ENCODE data around the gene HOXA9.

The HOXA9 gene

GRCh38 chr7:27134392-27134791 is 30.9 kb downstream of the HOXA9 start:
- DNase-seq (ENCODE audit: low spot score), result peak; percentile 69

GRCh38 chr7:27133409-27134231 is 31.7 kb downstream of the HOXA9 start:
- no peak for DNase-seq (ENCODE audit: low spot score)
- TF ChIP-seq CTCF (IDR thresholded peaks at IDR 0.05; ENCODE audit: extremely low read depth, insufficient read depth, missing control alignments), result no peak
- in situ Hi-C loops (cut with MboI; ENCODE audit: low pct_unique_long_range_greater_than_20kb, low sequenced_read_pairs, unreplicated experiment), result no loop called here

More at GRCh38 chr7:27134392-27134791, 30.9 kb downstream of the HOXA9 start:
- in situ Hi-C loops (cut with MboI; ENCODE audit: low pct_unique_long_range_greater_than_20kb, low sequenced_read_pairs, unreplicated experiment), result no loop called here
- TF ChIP-seq CTCF (IDR thresholded peaks at IDR 0.05; ENCODE audit: extremely low read depth, insufficient read depth, missing control alignments), result no peak

GRCh38 chr7:27132978-27133377 is 32.4 kb downstream of the HOXA9 start:
- in situ Hi-C loops (cut with MboI; ENCODE audit: low pct_unique_long_range_greater_than_20kb, low sequenced_read_pairs, unreplicated experiment), result no loop called here
- no peak for DNase-seq (ENCODE audit: low spot score)
- no peak for TF ChIP-seq CTCF (IDR thresholded peaks at IDR 0.05; ENCODE audit: extremely low read depth, insufficient read depth, missing control alignments)

GRCh38 chr7:27132214-27132613 is 33.1 kb downstream of the HOXA9 start:
- DNase-seq (ENCODE audit: low spot score), result no peak
- in situ Hi-C loops (cut with MboI; ENCODE audit: low pct_unique_long_range_greater_than_20kb, low sequenced_read_pairs, unreplicated experiment), result no loop called here
- no peak for TF ChIP-seq CTCF (IDR thresholded peaks at IDR 0.05; ENCODE audit: extremely low read depth, insufficient read depth, missing control alignments)

GRCh38 chr7:27131390-27131819 is 33.9 kb downstream of the HOXA9 start:
- DNase-seq (ENCODE audit: low spot score), result no peak
- TF ChIP-seq CTCF (IDR thresholded peaks at IDR 0.05; ENCODE audit: extremely low read depth, insufficient read depth, missing control alignments), result no peak
- in situ Hi-C loops (cut with MboI; ENCODE audit: low pct_unique_long_range_greater_than_20kb, low sequenced_read_pairs, unreplicated experiment), result no loop called here

- TF ChIP-seq CTCF (IDR thresholded peaks at IDR 0.05; ENCODE audit: extremely low read depth, insufficient read depth, missing control alignments), result no peak
- in situ Hi-C loops (cut with MboI; ENCODE audit: low pct_unique_long_range_greater_than_20kb, low sequenced_read_pairs, unreplicated experiment), result no loop called here
- DNase-seq (ENCODE audit: low spot score), result no peak
Measured at GRCh38 chr7:27130540-27131389, 34.6 kb downstream of the HOXA9 start, which contains the start of gene HOXA4. HOXA4 (minus strand) TSS chr7:27130757; CDS start chr7:27130733, 24 bp downstream.
